Activated CD4-positive, alpha-beta T cell treated with anti-CD3 and anti-CD28 coated beads, Interleukin-2, amount 50 U/mL, for 1 hour (primary cell): ENCODE data around the gene C22orf42.
"Not testable (repeated sequence)": the region's sequence is repeated elsewhere in the genome, so short reads cannot be mapped to it uniquely, and the experiment has no call there.

Experiments
- DNase-seq: peaks from one replicate; pipeline ENCODE4 v3.0.0-alpha.2; 2020

Gene C22orf42

GRCh38 chr22:32183625-32184024 is 24.5 kb upstream of the C22orf42 start:
- DNase-seq, result no peak

- DNase-seq, result no peak
These were observed 21.9 kb upstream of the C22orf42 start for GRCh38 chr22:32181043-32181442.

- no peak for DNase-seq
These were observed 18.2 kb upstream of the C22orf42 start for GRCh38 chr22:32177221-32177765.

- no peak for DNase-seq
These were observed 16.9 kb upstream of the C22orf42 start for GRCh38 chr22:32175683-32176644.

- no peak for DNase-seq
These were observed 16.0 kb upstream of the C22orf42 start for GRCh38 chr22:32175115-32175514.

- DNase-seq, result no peak
These were observed 6.6 kb upstream of the C22orf42 start for GRCh38 chr22:32165681-32166080.

GRCh38 chr22:32164075-32164860 is 5.2 kb upstream of the C22orf42 start:
- no peak for DNase-seq

- not testable (repeated sequence) for DNase-seq
These were observed 1.3 kb upstream of the C22orf42 start for GRCh38 chr22:32160411-32160810.

GRCh38 chr22:32157632-32158031 is 1.5 kb downstream of the C22orf42 start:
- not testable (repeated sequence) for DNase-seq

GRCh38 chr22:32154727-32155126 is 4.4 kb downstream of the C22orf42 start:
- not testable (repeated sequence) for DNase-seq

GRCh38 chr22:32151641-32152040 is 7.5 kb downstream of the C22orf42 start:
- DNase-seq, result not testable (repeated sequence)

- DNase-seq, result not testable (repeated sequence)
These were observed 8.5 kb downstream of the C22orf42 start for GRCh38 chr22:32150647-32151046.

- DNase-seq, result not testable (repeated sequence)
These were observed 10.7 kb downstream of the C22orf42 start for GRCh38 chr22:32148372-32148771.

- not testable (repeated sequence) for DNase-seq
These were observed 12.0 kb downstream of the C22orf42 start for GRCh38 chr22:32147128-32147527.

GRCh38 chr22:32144496-32145274 is 14.4 kb downstream of the C22orf42 start:
- no peak for DNase-seq

GRCh38 chr22:32142600-32142999 is 16.5 kb downstream of the C22orf42 start:
- DNase-seq, result no peak

- not testable (repeated sequence) for DNase-seq
These were observed 18.4 kb downstream of the C22orf42 start for GRCh38 chr22:32140688-32141087.

- DNase-seq, result not testable (repeated sequence)
These were observed 20.5 kb downstream of the C22orf42 start for GRCh38 chr22:32138576-32138975.

GRCh38 chr22:32137731-32138324 is 21.3 kb downstream of the C22orf42 start:
- not testable (repeated sequence) for DNase-seq

- not testable (repeated sequence) for DNase-seq
These were observed 22.2 kb downstream of the C22orf42 start for GRCh38 chr22:32136881-32137280.

- not testable (repeated sequence) for DNase-seq
These were observed 23.1 kb downstream of the C22orf42 start for GRCh38 chr22:32135958-32136357.

GRCh38 chr22:32134796-32135195 is 24.3 kb downstream of the C22orf42 start:
- not testable (repeated sequence) for DNase-seq
